Tibial nerve (tissue), 4 donors: ENCODE measurements around the gene BRIP1.

Experiments
- EP300 ChIP-seq, 2 donors: sonication (generic); formaldehyde crosslinking; IDR thresholded peaks; one replicate each; pipeline ENCODE4 v1.6.1; 2017; ENCODE audit warnings: antibody characterized with exemption in 2 of 2, mild to moderate bottlenecking in 1 of 2
- POLR2A ChIP-seq, 2 donors: fragments of 450-650 bp; IDR thresholded peaks; one replicate each; pipeline ENCODE4 v1.6.1; 2017; ENCODE audit warnings: antibody characterized with exemption in 2 of 2, mild to moderate bottlenecking in 2 of 2, moderate library complexity in 2 of 2
- TF ChIP-seq, protein P1 (sequence below), 5 experiments: fragments of 200-600 bp in 3 of 5; fragments of 450-650 bp in 2 of 5; sonication (generic) in 3 of 5; IDR thresholded peaks; one replicate each; pipeline ENCODE4 v1.5.1; 2016 to 2019; ENCODE audit warnings: antibody characterized with exemption in 5 of 5, mild to moderate bottlenecking in 3 of 5, moderate library complexity in 2 of 5

GRCh38 chr17:61714300-61714699, 149.0 kb downstream of the BRIP1 start:
- TF ChIP-seq, protein P1, sequence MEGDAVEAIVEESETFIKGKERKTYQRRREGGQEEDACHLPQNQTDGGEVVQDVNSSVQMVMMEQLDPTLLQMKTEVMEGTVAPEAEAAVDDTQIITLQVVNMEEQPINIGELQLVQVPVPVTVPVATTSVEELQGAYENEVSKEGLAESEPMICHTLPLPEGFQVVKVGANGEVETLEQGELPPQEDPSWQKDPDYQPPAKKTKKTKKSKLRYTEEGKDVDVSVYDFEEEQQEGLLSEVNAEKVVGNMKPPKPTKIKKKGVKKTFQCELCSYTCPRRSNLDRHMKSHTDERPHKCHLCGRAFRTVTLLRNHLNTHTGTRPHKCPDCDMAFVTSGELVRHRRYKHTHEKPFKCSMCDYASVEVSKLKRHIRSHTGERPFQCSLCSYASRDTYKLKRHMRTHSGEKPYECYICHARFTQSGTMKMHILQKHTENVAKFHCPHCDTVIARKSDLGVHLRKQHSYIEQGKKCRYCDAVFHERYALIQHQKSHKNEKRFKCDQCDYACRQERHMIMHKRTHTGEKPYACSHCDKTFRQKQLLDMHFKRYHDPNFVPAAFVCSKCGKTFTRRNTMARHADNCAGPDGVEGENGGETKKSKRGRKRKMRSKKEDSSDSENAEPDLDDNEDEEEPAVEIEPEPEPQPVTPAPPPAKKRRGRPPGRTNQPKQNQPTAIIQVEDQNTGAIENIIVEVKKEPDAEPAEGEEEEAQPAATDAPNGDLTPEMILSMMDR (IDR thresholded peaks at IDR 0.05): no peak
- TF ChIP-seq POLR2A (IDR thresholded peaks at IDR 0.05) (no peak), EP300 (IDR thresholded peaks at IDR 0.05) (no peak)
